HEK293T (cell line): ENCODE data around the gene ARL3.

Source experiments
- FOXM1 ChIP-seq: fragments of 450-650 bp; IDR thresholded peaks from 2 replicates; pipeline ENCODE4 v1.6.1; 2017; ENCODE audit warnings: mild to moderate bottlenecking, borderline replicate concordance
- HDGF ChIP-seq: fragments of 450-650 bp; IDR thresholded peaks from 2 replicates; pipeline ENCODE4 v1.6.1; 2017; ENCODE audit warnings: antibody characterized with exemption, borderline replicate concordance
- SP1 ChIP-seq: fragments of 450-650 bp; IDR thresholded peaks from 2 replicates; pipeline ENCODE4 v1.6.1; 2017

DNA sequence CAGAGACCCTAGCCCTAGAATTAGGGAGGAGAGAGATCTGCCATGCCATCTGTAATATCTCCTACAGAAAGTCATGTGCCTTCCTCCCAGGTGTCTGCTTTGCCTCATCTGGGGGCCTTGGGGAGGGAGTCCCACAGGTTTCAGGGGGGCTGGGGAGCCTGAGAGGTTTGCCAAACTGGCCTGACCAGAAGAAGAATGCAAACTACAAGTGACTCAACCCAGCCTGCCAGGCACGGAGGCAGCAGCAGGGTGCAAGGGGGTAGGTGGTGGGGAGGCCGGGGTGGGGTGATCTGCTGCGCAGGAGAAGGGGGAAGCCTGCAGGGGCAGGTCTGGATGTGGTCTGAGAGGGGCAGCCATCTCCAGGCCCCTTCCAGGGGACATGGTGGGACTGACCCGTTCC lies 79.5 kb downstream of the ARL3 start:
- TF ChIP-seq HDGF = no peak
- no peak for TF ChIP-seq SP1
- TF ChIP-seq FOXM1 = no peak
